Measurements from ENCODE around the gene UNC45A. TPM values are rescaled to one million over a fixed set of nuclear protein-coding genes. Genes with fewer than 3 reads are reported as not detected.

The UNC45A gene
- polyA plus RNA-seq, 3 donors, result 29.3 to 42.6 (median 30.4) TPM

- peaks cover 30% of the 10 kb centered on the region for H3K4me1 Mint-ChIP-seq
- Histone ChIP-seq H3K79me2 (ENCODE audit: insufficient read depth, low read length) (peaks cover 88% of the 10 kb centered on the region), H3K9me3 (replicated peaks in 1 of 2; ENCODE audit: control insufficient read depth in 1 of 2, insufficient read depth in 1 of 2, low read length in 2 of 2) (no peaks in the 10 kb centered on the region), H3K4me2 (replicated peaks; ENCODE audit: extremely low read depth, low read length, poor library complexity, severe bottlenecking) (no peak overlapping the region), H4K20me1 (ENCODE audit: insufficient read depth, low read length) (peaks cover 98% of the 10 kb centered on the region), H3K4me1 (ENCODE audit: control insufficient read depth in 1 of 2, insufficient read depth in 2 of 2, low read length in 2 of 2) (peaks cover 22 to 44% of the 10 kb centered on the region in 2 donors), H3K27me3 (ENCODE audit: control insufficient read depth in 2 of 2, insufficient read depth in 2 of 2, low read length in 2 of 2) (no peaks in the 10 kb centered on the region), H3K27ac (ENCODE audit: low read depth in 1 of 2, low read length in 2 of 2) (peak overlapping the region in 1 of 2 donors; percentile 31), H2AFZ (ENCODE audit: insufficient read depth, low read depth, low read length, poor library complexity, severe bottlenecking) (no peak overlapping the region), H3K36me3 (replicated peaks in 1 of 2; ENCODE audit: control insufficient read depth in 1 of 2, insufficient read depth in 2 of 2, low read length in 2 of 2) (peaks cover 76 to 81% of the 10 kb centered on the region in 2 donors), H3K9ac (ENCODE audit: insufficient read depth, low read length, poor library complexity, severe bottlenecking) (no peak overlapping the region), H3K4me3 (replicated peaks in 1 of 3; ENCODE audit: low read depth in 2 of 3, low read length in 3 of 3) (no peak overlapping the region)
- H3K36me3 Mint-ChIP-seq, result peaks cover 54 to 81% of the 10 kb centered on the region in 2 donors
- H3K4me3 Mint-ChIP-seq, result no peak overlapping the region
- no peak for DNase-seq
- WGBS (ENCODE audit: insufficient coverage), result 93% methylated on average over 18 of the region's 18 CpGs
- intact Hi-C loops (cut with micrococcal nuclease), result loop anchor here (5.0 to 10.0 kb wide), 2 partner anchors 175 to 187 kb away; partner anchors contain the start of gene BLM (in 1 of the 2)
- peaks cover 0 to 1% (median 0%) of the 10 kb centered on the region in 3 donors for H3K27me3 Mint-ChIP-seq (ENCODE audit: low read depth in 3 of 3)
- no peak for TF ChIP-seq CTCF (IDR thresholded peaks at IDR 0.05)
- H3K27ac Mint-ChIP-seq, result peak overlapping the region in 3 of 7 donors; percentile 36 to 40 (median 37)
- H3K9me3 Mint-ChIP-seq, result no peaks in the 10 kb centered on the region
Observed at GRCh38 chr15:90889313-90889730, 45.8 kb upstream of the UNC45A start.

DNA sequence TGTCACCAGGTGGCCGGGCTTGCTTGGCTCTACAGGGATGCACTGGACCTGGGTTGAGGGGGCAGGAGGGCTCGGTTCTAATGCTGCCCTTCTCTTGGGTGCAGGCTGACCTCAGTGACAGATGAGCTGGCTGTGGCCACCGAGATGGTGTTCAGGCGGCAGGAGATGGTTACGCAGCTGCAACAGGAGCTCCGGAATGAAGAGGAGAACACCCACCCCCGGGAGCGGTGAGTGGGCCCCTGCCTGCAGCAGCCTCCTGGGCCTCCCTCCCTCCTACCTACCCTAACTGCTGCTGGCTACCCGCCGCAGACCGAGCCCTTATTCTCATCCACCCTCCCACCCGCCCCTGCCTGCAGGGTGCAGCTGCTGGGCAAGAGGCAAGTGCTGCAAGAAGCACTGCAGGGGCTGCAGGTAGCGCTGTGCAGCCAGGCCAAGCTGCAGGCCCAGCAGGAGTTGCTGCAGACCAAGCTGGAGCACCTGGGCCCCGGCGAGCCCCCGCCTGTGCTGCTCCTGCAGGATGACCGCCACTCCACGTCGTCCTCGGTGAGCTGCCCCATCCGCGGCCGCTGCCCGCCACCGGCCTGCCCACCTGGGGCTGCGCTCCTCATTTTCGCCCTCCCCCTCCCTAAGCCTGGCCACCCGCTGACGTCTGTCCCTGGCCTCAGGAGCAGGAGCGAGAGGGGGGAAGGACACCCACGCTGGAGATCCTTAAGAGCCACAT, 45.2 kb upstream of the UNC45A start:
- Mint-ChIP-seq H3K4me1 (peaks cover 32% of the 10 kb centered on the region), H3K4me3 (no peak overlapping the region), H3K27ac (peak overlapping the region in 3 of 7 donors; percentile 37 to 63 (median 46)), H3K36me3 (peaks cover 59 to 86% of the 10 kb centered on the region in 2 donors), H3K27me3 (ENCODE audit: low read depth in 3 of 3) (peaks cover 0 to 1% (median 0%) of the 10 kb centered on the region in 3 donors), H3K9me3 (no peaks in the 10 kb centered on the region)
- Histone ChIP-seq H3K79me2 (ENCODE audit: insufficient read depth, low read length) (peaks cover 83% of the 10 kb centered on the region), H3K4me3 (replicated peaks in 1 of 3; ENCODE audit: low read depth in 2 of 3, low read length in 3 of 3) (no peak overlapping the region), H3K27me3 (ENCODE audit: control insufficient read depth in 2 of 2, insufficient read depth in 2 of 2, low read length in 2 of 2) (no peaks in the 10 kb centered on the region), H3K4me1 (ENCODE audit: control insufficient read depth in 1 of 2, insufficient read depth in 2 of 2, low read length in 2 of 2) (peaks cover 24 to 44% of the 10 kb centered on the region in 2 donors), H2AFZ (ENCODE audit: insufficient read depth, low read depth, low read length, poor library complexity, severe bottlenecking) (no peak overlapping the region), H3K9ac (ENCODE audit: insufficient read depth, low read length, poor library complexity, severe bottlenecking) (no peak overlapping the region), H3K36me3 (replicated peaks in 1 of 2; ENCODE audit: control insufficient read depth in 1 of 2, insufficient read depth in 2 of 2, low read length in 2 of 2) (peaks cover 80 to 87% of the 10 kb centered on the region in 2 donors), H3K27ac (ENCODE audit: low read depth in 1 of 2, low read length in 2 of 2) (no peak overlapping the region), H3K9me3 (replicated peaks in 1 of 2; ENCODE audit: control insufficient read depth in 1 of 2, insufficient read depth in 1 of 2, low read length in 2 of 2) (no peaks in the 10 kb centered on the region), H4K20me1 (ENCODE audit: insufficient read depth, low read length) (peaks cover 99% of the 10 kb centered on the region), H3K4me2 (replicated peaks; ENCODE audit: extremely low read depth, low read length, poor library complexity, severe bottlenecking) (no peak overlapping the region)
- TF ChIP-seq CTCF (IDR thresholded peaks at IDR 0.05), result no peak
- 98% methylated on average over 21 of the region's 31 CpGs for WGBS (ENCODE audit: insufficient coverage)
- no peak for DNase-seq
- intact Hi-C loops (cut with micrococcal nuclease), result loop anchor here (5.0 to 10.0 kb wide), 2 partner anchors 175 to 188 kb away; partner anchors contain the start of gene BLM (in 1 of the 2)

All from CD14-positive monocyte (primary cell).